BJ (cell line): ENCODE measurements around the gene SYNC. TPM values are rescaled to one million over a fixed set of nuclear protein-coding genes. Genes with fewer than 3 reads are reported as not detected.
A peak's percentile ranks its signal among the peaks of the same experiment; 100 is the strongest.

ENCODE experiments used
- CTCF ChIA-PET: fragments of 350-600 bp; formaldehyde crosslinking; extraction: SDS; loops from one replicate; lab custom pipeline; 2021; ENCODE audit warnings: antibody characterized with exemption, inconsistent platforms; lab: Yijun Ruan, JAX
- POLR2A ChIA-PET: fragments of 300-600 bp; sonication (Branson Sonifier 250); formaldehyde crosslinking; extraction: SDS; loops from one replicate; lab custom pipeline; 2021; ENCODE audit warnings: antibody characterized with exemption; lab: Charles Lee
- DNase-seq: peaks from one replicate; pipeline ENCODE4 v3.0.0-alpha.2; 2011; ENCODE audit warnings: low read depth
- H3K27me3 ChIP-seq: 2 replicates; pipeline ENCODE4 v1.6.0; 2011; ENCODE audit warnings: low read length; ENCODE audit not compliant: control insufficient read depth, insufficient read depth
- H3K36me3 ChIP-seq: 2 replicates; pipeline ENCODE4 v1.5.1; 2011; ENCODE audit warnings: low read length; ENCODE audit not compliant: control insufficient read depth, insufficient read depth
- H3K4me3 ChIP-seq: 2 replicates; pipeline ENCODE4 v1.5.1; 2011; ENCODE audit warnings: low read depth, mild to moderate bottlenecking, control low read depth, low read length
- CTCF ChIP-seq: IDR thresholded peaks from 2 replicates; pipeline ENCODE4 v1.5.1; 2011; ENCODE audit warnings: low read depth, mild to moderate bottlenecking, control low read depth, inconsistent platforms, low read length, moderate library complexity; ENCODE audit not compliant: insufficient read depth
- polyA minus RNA-seq: library from RNA; depleted of rRNA, polyadenylated mRNA; stranded (reverse); fragments of >200 nt; gene quantifications from 2 replicates; pipeline ENCODE4 v1.2.3, GENCODE V29; 2011; rRNA and poly(A)+ RNA removed
- polyA plus RNA-seq: library from polyadenylated mRNA; depleted of rRNA; stranded (reverse); fragments of >200 nt; gene quantifications from 2 replicates; pipeline ENCODE4 v1.2.3, GENCODE V29; 2011; rRNA removed

The SYNC gene
- polyA plus RNA-seq (57.3 and 60.5 TPM in 2 replicates), polyA minus RNA-seq (29.3 and 34.6 TPM in 2 replicates)

DNA sequence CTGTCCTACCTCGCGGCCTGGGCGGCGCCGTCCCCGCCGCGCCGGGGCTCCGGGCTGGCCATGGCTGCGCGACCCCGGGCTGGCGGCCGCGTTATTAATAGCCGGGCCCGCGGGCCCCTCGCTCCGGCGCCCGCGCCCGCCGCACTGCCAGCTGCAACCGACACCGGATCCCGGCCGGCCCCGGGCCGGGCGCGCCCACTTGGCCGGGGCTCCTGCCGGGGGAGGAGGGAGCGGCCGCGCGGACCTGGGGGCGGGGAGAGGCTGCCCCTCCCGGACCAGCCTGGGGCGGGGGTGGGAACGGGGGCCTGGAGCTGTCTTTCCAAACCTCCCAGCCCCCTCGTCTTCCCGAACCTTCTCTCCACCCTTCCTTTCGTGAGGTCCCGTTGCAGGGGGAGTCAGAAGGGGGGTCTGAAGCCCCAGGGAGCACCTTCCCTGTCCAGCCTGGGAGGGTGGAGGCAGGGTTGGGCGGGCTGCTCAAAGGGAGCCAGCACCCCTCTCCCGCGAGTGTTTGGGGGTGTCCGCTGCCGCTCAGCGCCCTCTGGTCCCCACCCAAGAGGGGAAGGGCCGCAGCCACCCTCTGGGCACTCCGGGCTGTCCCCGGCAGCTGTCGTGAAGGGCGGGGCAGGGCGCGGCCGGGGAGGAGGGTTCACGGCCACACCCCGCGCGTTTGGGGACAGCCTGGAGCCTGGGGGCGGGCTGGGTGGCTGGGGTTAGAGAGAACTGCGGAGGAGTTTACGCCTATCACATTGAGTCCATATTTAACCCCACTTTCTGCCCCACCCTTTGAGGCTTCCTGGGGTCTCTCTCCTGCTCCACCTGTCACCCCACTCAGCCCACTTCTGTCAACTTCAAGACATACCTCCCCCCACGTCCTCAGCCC is at the start of gene SYNC:
SYNC (minus strand) TSS at position 172 of the 880 bp plus-strand sequence; CDS start at position 62, 110 bp downstream.
- CTCF ChIA-PET, result interaction anchor here (0.9 to 6.6 kb wide), 7 partner anchors 10 to 174 kb away, joined by 3 to 44 read pairs (median 4); no protein-coding TSS in a partner anchor

DNA sequence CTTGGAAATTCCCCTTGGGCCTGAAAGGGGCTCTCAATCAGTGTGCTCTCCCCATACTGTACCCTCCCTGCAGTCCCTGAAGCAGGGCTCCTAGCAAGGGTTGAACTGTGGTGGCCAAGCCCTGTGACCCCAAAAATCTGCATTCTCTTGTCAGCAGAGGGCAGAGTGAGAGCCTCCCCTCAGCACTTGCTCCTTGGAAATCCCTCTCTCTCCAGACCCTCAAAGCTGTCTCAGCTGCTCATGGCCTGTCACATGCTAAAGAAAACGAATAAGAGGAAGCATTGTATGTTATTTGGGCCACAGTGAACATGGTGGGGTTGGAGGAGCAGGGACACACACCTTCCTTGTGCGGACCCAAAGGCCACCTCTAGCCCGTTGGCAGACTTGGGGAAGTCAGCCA is 47.2 kb upstream of the SYNC start:
- ChIA-PET POLR2A (no interaction called here), CTCF (no interaction called here)
- Histone ChIP-seq H3K36me3 (no peaks in the 10 kb centered on the region), H3K4me3 (no peak overlapping the region), H3K27me3 (no peaks in the 10 kb centered on the region; the same call in 1 of the 2 replicates)
- DNase-seq, result no peak
- TF ChIP-seq CTCF, result no peak

More for the DNA sequence above, at the start of gene SYNC:
- DNase-seq, result peak; percentile 31
- POLR2A ChIA-PET, result interaction anchor here (0.6 to 1.9 kb wide), 7 partner anchors 15 to 163 kb away, joined by 3 to 14 read pairs (median 4); partner anchors contain the start of gene RBBP4
- TF ChIP-seq CTCF, result no peak
- Histone ChIP-seq H3K4me3 (peak within 1 kb of the TSS; percentile 76), H3K36me3 (no peaks in the 10 kb centered on the region), H3K27me3 (no peaks in the 10 kb centered on the region)

DNA sequence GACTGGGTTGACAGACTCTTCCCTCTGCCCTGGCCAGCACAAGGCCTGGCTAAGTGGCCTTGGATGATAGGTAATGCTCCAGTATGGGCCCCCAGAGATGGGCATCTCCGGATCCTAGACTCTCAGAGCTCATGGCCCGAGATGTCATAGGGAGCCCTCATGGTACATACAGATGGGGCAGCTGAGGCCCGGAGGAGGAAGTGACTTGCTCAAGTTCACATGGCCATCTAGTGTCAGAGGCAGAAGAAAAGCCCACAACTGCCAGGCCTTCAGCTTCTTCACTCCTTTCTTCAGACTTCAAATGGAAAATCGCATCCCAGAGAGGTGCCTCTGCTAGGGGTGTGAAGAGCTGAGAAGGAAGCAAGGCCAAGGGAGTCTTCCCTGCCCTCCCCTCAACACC is 46.8 kb upstream of the SYNC start:
- CTCF ChIA-PET, result no interaction called here
- H3K36me3 ChIP-seq, result no peaks in the 10 kb centered on the region
- no peak for TF ChIP-seq CTCF
- no peaks in the 10 kb centered on the region for H3K27me3 ChIP-seq
- no peak overlapping the region for H3K4me3 ChIP-seq
- DNase-seq, result no peak
- POLR2A ChIA-PET, result no interaction called here

DNA sequence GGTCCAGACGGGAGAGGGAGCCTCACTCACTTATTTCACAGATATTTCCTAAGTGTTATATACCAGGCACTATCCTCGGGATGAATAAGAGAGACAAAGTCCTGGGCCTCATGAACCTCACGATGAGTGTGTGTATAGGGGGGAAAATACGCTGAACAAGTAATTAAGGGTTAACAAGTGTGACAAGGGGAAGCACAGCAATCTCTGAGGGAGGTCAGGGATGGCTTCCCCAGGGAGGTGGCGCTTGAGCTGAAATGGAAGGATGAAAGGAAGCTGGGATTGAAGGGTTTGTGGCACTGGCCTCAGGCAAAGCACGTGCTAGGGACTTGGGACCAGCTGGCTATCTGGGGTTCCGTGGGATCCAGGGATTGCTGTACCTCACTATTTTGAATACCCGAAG is 46.4 kb upstream of the SYNC start:
- no peak for TF ChIP-seq CTCF
- POLR2A ChIA-PET, result no interaction called here
- no peaks in the 10 kb centered on the region for H3K27me3 ChIP-seq
- CTCF ChIA-PET, result no interaction called here
- H3K4me3 ChIP-seq, result no peak overlapping the region
- DNase-seq, result no peak
- H3K36me3 ChIP-seq, result no peaks in the 10 kb centered on the region

GRCh38 chr1:32748348-32748747 is 45.8 kb upstream of the SYNC start:
- no peak for DNase-seq
- H3K36me3 ChIP-seq, result no peaks in the 10 kb centered on the region; the same call in 1 of the 2 replicates
- TF ChIP-seq CTCF, result no peak
- ChIA-PET POLR2A (no interaction called here), CTCF (no interaction called here)
- no peaks in the 10 kb centered on the region for H3K27me3 ChIP-seq
- H3K4me3 ChIP-seq, result no peak overlapping the region
